ENCODE measurements around the gene CDCA5.

The CDCA5 gene

DNA sequence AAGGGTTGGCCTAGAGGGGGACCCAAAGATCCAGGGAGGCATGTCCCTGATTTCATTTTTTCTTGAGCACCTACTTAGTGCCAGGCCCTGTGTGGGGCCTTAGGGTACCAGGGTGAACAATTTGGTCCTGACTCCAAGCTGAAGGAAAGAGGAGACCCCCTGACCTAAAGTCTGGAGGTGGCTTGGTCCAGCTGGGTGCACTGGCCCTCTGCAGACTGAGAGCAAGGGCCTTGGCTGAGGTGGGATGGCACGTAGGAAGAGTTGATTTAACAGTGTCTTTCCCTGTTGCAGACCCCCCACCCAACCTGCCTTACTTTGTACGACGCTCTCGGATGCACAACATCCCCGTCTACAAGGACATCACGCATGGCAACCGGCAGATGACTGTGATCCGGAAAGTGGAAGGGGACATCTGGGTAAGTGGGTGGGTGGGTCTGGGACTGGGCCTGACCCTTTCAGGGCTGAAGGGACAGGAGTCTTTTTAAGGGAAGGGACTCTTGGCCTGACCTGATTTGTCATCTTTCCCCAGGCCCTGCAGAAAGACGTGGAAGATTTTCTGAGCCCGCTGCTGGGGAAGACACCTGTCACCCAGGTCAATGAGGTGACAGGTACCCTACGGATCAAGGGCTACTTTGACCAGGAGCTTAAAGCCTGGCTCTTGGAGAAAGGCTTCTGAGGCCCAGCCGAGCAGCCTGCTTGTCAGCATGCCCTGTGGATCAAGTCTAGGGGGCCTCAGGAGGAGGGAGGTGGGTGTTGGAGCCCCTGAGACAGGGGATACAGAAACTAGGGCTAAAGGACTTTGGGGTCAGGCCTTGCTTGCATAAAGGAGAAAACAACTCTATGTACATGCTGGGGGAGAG, 41.6 kb upstream of the CDCA5 start:
- peak overlapping the region in 1 of 3 experiments; percentile 78 for H3K4me3 Mint-ChIP-seq
- no peaks in the 10 kb centered on the region for H3K27me3 Mint-ChIP-seq (ENCODE audit: low read depth)
- TF ChIP-seq, protein P1, sequence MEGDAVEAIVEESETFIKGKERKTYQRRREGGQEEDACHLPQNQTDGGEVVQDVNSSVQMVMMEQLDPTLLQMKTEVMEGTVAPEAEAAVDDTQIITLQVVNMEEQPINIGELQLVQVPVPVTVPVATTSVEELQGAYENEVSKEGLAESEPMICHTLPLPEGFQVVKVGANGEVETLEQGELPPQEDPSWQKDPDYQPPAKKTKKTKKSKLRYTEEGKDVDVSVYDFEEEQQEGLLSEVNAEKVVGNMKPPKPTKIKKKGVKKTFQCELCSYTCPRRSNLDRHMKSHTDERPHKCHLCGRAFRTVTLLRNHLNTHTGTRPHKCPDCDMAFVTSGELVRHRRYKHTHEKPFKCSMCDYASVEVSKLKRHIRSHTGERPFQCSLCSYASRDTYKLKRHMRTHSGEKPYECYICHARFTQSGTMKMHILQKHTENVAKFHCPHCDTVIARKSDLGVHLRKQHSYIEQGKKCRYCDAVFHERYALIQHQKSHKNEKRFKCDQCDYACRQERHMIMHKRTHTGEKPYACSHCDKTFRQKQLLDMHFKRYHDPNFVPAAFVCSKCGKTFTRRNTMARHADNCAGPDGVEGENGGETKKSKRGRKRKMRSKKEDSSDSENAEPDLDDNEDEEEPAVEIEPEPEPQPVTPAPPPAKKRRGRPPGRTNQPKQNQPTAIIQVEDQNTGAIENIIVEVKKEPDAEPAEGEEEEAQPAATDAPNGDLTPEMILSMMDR (IDR thresholded peaks at IDR 0.05; ENCODE audit: unreplicated experiment in 3 of 3), result no peak
- no peaks in the 10 kb centered on the region for H3K9me3 Mint-ChIP-seq
- H3K4me1 Mint-ChIP-seq, result peaks cover 20% of the 10 kb centered on the region
- H3K27ac Mint-ChIP-seq, result no peak overlapping the region
- peaks cover 35% of the 10 kb centered on the region for H3K36me3 Mint-ChIP-seq (ENCODE audit: low read depth)

DNA sequence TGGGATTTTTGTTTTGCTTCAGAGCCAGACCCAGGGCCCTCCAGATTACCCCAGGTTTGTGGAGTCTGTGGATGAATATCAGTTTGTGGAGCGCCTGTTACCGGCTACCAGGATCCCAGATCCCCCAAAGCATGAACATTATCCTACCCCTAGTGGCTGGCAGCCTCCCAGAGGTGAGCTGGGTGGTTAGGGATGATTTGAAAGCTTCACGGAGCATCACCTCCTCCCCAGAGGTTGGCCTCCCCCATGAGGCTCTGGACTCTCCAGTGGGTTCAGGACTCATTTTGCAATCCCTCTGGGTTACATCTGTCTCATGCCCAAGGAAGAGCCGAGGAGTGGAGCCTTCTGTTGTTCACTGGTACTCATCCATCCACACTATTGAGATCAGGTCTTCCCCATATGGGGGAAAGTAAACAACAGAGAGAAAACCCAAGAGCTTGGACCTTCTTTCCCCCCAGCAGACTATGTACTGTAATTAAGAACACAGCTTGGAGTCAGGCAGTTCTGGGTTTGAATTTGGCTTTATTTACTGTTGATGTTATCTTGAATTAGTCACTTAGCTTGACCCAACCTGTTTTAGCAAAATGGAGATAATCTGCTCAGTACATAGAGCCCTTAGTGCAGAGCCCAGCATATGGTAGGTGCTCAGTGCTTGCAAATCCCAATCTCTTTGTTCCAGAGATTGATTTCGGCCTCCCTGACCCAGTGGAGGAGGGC, 40.8 kb upstream of the CDCA5 start:
- TF ChIP-seq, protein P1 (IDR thresholded peaks at IDR 0.05; ENCODE audit: unreplicated experiment in 3 of 3), result no peak
- Mint-ChIP-seq H3K27ac (no peak overlapping the region), H3K9me3 (no peaks in the 10 kb centered on the region), H3K36me3 (ENCODE audit: low read depth) (peaks cover 40% of the 10 kb centered on the region), H3K27me3 (ENCODE audit: low read depth) (no peaks in the 10 kb centered on the region), H3K4me1 (peaks cover 20% of the 10 kb centered on the region), H3K4me3 (peak overlapping the region; percentile 78 to 85 (median 84))

DNA sequence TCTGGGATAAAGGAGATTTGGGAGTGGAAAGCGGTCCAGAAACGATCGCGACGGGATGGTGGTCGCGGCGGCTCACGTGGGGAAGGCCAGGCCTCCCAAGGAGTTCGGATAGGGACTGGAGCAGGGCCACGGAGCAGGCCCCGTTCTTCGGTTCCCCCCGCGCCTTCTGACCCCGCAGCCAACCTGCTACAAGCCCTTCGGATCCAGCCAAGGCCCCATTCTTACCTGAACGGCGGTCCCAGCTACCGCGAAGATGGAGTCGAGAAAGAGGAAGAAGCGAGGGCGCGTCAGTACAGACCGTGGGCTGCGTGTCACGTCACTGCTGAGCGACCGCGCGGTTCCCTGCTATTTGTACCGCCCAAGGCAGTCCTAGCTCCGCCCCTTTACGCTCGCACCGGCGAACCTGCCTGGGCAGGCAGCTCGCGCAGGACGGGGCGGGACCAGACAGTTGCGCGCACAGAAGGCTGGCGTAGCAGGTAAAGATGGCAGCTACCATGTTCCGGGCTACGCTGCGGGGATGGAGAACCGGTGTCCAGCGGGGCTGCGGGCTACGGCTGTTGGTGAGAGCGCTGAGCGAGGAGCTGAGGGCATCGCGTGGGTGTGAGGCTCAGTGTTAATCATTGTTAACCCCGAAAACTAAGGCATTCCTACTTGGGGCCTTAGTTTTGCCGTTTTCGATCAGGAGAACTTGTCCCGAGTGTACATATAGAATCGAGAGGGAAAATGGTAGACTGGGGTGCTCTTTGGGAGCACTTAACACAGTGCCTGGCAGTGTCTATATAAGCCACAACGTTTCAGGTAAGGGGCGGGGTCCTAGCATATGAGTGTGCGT, 38.2 kb upstream of the CDCA5 start, which contains the start of the genes FAU and MRPL49:
TSS of gene FAU (minus strand) at position 270 of the 832 bp plus-strand sequence. CDS start 321 bp downstream, outside the sequence.
TSS of gene MRPL49 (plus strand) at position 457 of the 832 bp plus-strand sequence. CDS start at position 483, 26 bp downstream.
- TF ChIP-seq, protein P1 (IDR thresholded peaks at IDR 0.05; ENCODE audit: unreplicated experiment in 3 of 3), result no peak
- peak within 1 kb of the TSS; percentile 98 to 100 (median 99) for H3K4me3 Mint-ChIP-seq
- peaks cover 49% of the 10 kb centered on the region for H3K36me3 Mint-ChIP-seq (ENCODE audit: low read depth)
- peaks cover 28% of the 10 kb centered on the region for H3K4me1 Mint-ChIP-seq
- peak within 1 kb of the TSS; percentile 94 to 98 (median 97) for H3K27ac Mint-ChIP-seq
- no peaks in the 10 kb centered on the region for H3K9me3 Mint-ChIP-seq
- H3K27me3 Mint-ChIP-seq (ENCODE audit: low read depth), result no peaks in the 10 kb centered on the region

DNA sequence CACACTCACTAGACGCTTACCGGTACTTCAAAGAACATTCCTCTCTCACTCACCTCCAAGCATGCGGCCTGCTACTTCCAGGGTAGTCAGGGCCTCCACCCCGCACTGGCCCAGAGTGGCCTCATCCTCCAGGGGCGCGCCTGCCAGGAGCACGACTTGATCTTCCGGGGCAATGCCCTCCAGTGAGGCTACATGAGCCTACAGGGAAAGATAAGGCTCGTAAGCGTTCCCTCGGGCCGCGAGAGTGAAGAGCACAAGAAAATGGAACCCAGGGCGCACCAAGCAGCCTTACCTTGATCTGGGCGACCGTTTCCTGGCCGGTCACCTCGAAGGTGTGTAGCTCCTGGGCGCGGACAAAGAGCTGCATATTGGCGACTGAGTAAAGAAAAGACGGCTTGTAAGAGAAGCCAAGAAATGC, 37.6 kb upstream of the CDCA5 start:
- Mint-ChIP-seq H3K27me3 (ENCODE audit: low read depth) (no peaks in the 10 kb centered on the region), H3K36me3 (ENCODE audit: low read depth) (peaks cover 44% of the 10 kb centered on the region), H3K4me1 (peaks cover 28% of the 10 kb centered on the region), H3K27ac (peak overlapping the region; percentile 94 to 98 (median 97)), H3K4me3 (peak overlapping the region; percentile 98 to 100 (median 99)), H3K9me3 (no peaks in the 10 kb centered on the region)
- TF ChIP-seq, protein P1 (IDR thresholded peaks at IDR 0.05; ENCODE audit: unreplicated experiment in 3 of 3), result no peak

DNA sequence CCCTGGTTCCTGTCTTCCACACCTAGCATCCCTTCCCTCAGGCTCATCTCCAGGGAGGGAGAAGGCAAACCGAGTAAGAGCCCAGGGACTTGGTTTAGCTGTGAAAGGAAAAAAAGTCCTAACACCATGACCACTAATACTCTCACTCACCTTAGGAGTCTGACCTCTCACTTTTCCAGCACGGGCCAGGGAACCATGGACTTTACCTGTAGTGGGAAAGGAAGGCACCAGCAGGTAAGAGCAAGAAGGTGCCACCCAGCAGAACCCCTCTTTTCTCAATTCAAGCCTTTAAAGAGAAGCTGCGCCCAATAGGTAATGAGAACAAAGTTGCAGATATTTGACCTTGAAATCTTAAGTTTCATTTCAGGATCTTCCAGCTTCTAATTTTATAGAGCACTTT, 37.0 kb upstream of the CDCA5 start:
- Mint-ChIP-seq H3K36me3 (ENCODE audit: low read depth) (peaks cover 42% of the 10 kb centered on the region), H3K27ac (peak overlapping the region; percentile 94 to 98 (median 97)), H3K27me3 (ENCODE audit: low read depth) (no peaks in the 10 kb centered on the region), H3K9me3 (no peaks in the 10 kb centered on the region), H3K4me3 (peak overlapping the region; percentile 98 to 100 (median 99)), H3K4me1 (peaks cover 28% of the 10 kb centered on the region)
- TF ChIP-seq, protein P1 (IDR thresholded peaks at IDR 0.05; ENCODE audit: unreplicated experiment in 3 of 3), result no peak

All from nephron (organoid).